GM12874 (cell line): Measurements from ENCODE around the gene LRRC51.

Source experiments
- CTCF ChIP-seq: IDR thresholded peaks from 2 replicates; pipeline ENCODE4 v1.5.1; 2011; ENCODE audit warnings: low read depth, mild to moderate bottlenecking, control low read depth, low read length, moderate library complexity; ENCODE audit not compliant: insufficient read depth

Gene LRRC51

DNA sequence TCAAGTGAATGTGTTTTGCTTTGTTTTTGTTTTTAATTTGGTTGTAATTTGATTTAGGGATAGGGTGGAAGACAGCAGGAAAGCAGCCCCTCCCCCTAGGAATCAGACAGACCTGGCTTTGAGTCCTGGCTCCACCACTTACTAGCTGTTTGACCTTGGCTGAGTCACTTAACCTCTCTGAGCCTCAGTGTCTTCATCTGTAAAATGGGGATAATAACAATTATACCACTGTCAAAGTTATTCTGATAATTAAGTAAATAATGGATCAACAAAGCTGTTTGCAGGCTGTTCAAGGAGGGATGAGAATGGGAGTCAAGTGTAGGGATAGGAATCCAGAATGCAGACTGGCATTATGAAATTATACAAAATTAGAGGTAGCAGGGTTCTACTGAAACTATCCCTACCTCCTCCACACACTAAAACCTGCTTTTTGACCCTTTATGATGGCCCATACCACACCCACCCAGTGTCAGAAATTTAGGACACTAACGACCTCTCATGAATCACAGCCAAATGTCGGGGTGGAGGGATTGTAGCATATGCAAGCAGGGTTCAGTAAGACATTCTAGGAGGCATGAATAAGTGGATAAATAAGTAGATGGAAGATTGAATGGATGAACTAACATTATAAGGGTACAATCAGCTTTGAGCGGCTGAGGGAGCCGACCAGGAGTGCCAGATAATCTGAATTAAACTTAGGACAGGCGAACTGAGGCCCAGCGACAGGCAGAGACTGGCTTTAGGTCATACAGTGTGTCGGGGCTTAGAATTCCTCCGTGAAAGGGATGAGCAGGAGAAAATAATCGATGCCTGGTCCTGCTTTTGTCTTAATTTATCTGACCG is 30.9 kb downstream of the LRRC51 start:
- TF ChIP-seq CTCF: no peak

DNA sequence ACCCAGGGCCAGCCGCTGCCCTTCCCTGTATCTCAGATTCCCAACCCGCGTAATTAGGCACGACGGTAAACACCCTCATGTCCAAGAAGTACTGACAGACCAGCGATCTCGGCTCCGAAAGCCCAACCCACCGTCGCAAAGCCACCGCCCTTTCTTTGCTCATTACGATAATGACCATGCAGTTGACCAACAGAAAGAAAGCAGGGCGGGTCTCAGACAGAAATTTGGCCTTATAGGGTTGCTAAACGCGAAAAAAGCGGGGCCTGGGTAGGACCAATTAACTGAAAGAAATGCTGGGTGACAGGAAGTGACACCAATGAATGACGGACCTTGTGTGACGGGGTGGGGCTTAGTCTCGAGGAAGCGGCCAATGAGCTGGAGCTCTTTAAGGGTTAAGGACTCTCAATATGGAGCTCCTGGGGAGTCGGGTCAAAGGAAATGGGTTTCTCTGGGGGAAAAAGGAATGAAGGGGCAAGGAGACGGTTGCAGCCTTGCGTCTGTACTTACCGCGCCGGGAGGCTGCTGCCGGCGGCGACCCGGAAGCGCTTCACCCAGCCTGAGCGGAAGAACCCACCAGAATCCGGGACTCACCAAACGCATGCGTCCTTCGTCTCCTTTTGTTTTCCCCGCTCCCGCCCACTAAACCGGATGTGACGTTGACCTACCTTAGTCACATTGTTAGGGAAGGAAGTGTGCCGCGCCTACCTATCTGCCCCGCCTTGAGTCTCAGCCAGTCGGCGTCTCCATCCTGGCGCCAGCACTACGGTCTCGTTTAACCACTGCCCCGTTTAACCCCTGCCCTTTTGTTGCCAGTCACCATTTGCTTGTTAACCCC is 31.7 kb downstream of the LRRC51 start, which contains the start of gene ANAPC15:
Gene ANAPC15, minus strand, starts transcription at position 553 of the 835 bp plus-strand sequence. CDS start 1,419 bp downstream, outside the sequence.
- no peak for TF ChIP-seq CTCF

- TF ChIP-seq CTCF: no peak
These were observed 32.5 kb downstream of the LRRC51 start for GRCh38 chr11:72112978-72113808.

GRCh38 chr11:72114570-72114969 is 33.9 kb downstream of the LRRC51 start:
- TF ChIP-seq CTCF: no peak

DNA sequence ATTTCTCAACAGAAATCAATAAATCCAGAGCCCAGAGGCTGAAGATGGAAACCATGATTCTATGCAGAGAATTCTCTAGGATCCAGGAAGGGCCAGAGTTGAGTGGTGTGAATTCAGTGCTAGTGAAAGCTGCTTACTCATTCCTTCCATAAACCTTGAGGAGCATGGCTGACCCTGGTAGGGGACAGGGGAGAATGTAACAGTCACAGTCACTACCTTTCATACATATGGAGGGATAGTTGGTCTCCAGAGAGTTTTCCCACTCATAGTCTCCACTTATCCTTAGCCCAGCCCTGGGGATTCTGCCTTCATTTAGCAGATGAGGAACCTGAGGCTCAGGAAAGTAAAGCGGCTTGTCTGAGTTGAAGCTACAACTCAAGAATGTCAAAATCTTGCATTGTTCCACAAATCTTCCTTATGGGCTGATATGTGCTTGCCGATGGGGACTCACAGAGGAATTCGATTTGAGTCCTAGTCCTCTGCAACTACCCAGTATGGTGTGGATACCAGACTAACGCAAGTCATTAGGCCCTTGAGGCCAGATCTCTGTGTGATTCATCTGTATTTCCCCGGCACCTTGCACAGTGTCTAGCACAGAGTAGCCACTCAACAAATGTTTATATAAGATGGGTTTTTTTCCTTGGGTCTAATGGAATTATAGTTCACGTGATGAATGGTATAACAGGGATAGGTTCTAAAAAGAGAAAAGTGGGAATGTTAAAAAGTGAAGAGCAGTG is 35.5 kb downstream of the LRRC51 start:
- TF ChIP-seq CTCF: no peak

DNA sequence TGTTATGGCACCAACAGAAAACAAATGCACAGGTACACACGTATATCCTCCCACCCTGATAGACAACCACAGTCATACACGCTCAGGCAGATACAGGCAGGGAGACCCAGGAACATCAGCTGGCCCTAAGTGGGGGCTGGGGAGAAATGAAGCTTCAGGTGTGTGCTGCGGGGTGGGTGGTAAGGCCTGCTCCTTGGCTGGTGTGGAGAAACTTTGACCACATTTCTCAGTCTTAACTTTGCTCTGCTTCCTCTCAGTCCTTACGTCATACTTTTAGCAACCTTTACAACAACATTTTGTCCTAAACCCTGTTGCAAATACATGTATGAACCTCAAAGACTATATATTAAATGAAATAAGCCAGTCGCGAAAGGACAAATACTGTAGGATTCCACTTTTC is 38.5 kb downstream of the LRRC51 start:
- no peak for TF ChIP-seq CTCF
